ENCODE data around the gene FOXO1. TPM values are rescaled to one million over a fixed set of nuclear protein-coding genes. Genes with fewer than 3 reads are reported as not detected.

Gene FOXO1
- total RNA-seq, 1 donor from 2014 or later = 65.8 TPM

GRCh38 chr13:40515702-40516101 is 150.7 kb downstream of the FOXO1 start:
- Mint-ChIP-seq H3K36me3 (ENCODE audit: low read depth, unreplicated experiment) (no peaks in the 10 kb centered on the region), H3K27me3 (ENCODE audit: unreplicated experiment) (peaks cover 3% of the 10 kb centered on the region), H3K27ac (ENCODE audit: unreplicated experiment) (peak overlapping the region; percentile 15), H3K4me3 (ENCODE audit: unreplicated experiment) (no peak overlapping the region), H3K4me1 (ENCODE audit: unreplicated experiment) (peaks cover 7% of the 10 kb centered on the region), H3K9me3 (ENCODE audit: unreplicated experiment) (no peaks in the 10 kb centered on the region)
- no peak for DNase-seq (ENCODE audit: low spot score)
- no peak for TF ChIP-seq CTCF (IDR thresholded peaks at IDR 0.05; ENCODE audit: unreplicated experiment)

GRCh38 chr13:40514802-40515201 is 151.6 kb downstream of the FOXO1 start:
- Mint-ChIP-seq H3K36me3 (ENCODE audit: low read depth, unreplicated experiment) (no peaks in the 10 kb centered on the region), H3K27me3 (ENCODE audit: unreplicated experiment) (peaks cover 3% of the 10 kb centered on the region), H3K9me3 (ENCODE audit: unreplicated experiment) (no peaks in the 10 kb centered on the region), H3K4me3 (ENCODE audit: unreplicated experiment) (no peak overlapping the region), H3K27ac (ENCODE audit: unreplicated experiment) (no peak overlapping the region), H3K4me1 (ENCODE audit: unreplicated experiment) (peaks cover 7% of the 10 kb centered on the region)
- DNase-seq (ENCODE audit: low spot score) = no peak
- TF ChIP-seq CTCF (IDR thresholded peaks at IDR 0.05; ENCODE audit: unreplicated experiment) = no peak

GRCh38 chr13:40509876-40510275 is 156.6 kb downstream of the FOXO1 start:
- Mint-ChIP-seq H3K9me3 (ENCODE audit: unreplicated experiment) (no peaks in the 10 kb centered on the region), H3K27ac (ENCODE audit: unreplicated experiment) (no peak overlapping the region), H3K27me3 (ENCODE audit: unreplicated experiment) (peaks cover 1% of the 10 kb centered on the region), H3K4me1 (ENCODE audit: unreplicated experiment) (peaks cover 18% of the 10 kb centered on the region), H3K36me3 (ENCODE audit: low read depth, unreplicated experiment) (peaks cover 4% of the 10 kb centered on the region), H3K4me3 (ENCODE audit: unreplicated experiment) (no peak overlapping the region)
- no peak for TF ChIP-seq CTCF (IDR thresholded peaks at IDR 0.05; ENCODE audit: unreplicated experiment)
- no peak for DNase-seq (ENCODE audit: low spot score)

- TF ChIP-seq CTCF (IDR thresholded peaks at IDR 0.05; ENCODE audit: unreplicated experiment) = no peak
- Mint-ChIP-seq H3K4me1 (ENCODE audit: unreplicated experiment) (peaks cover 28% of the 10 kb centered on the region), H3K27ac (ENCODE audit: unreplicated experiment) (no peak overlapping the region), H3K36me3 (ENCODE audit: low read depth, unreplicated experiment) (peaks cover 4% of the 10 kb centered on the region), H3K9me3 (ENCODE audit: unreplicated experiment) (no peaks in the 10 kb centered on the region), H3K27me3 (ENCODE audit: unreplicated experiment) (peaks cover 1% of the 10 kb centered on the region), H3K4me3 (ENCODE audit: unreplicated experiment) (no peak overlapping the region)
- DNase-seq (ENCODE audit: low spot score) = no peak
Observed at GRCh38 chr13:40508767-40509342, 157.6 kb downstream of the FOXO1 start.

GRCh38 chr13:40508127-40508526 is 158.3 kb downstream of the FOXO1 start:
- Mint-ChIP-seq H3K27ac (ENCODE audit: unreplicated experiment) (no peak overlapping the region), H3K9me3 (ENCODE audit: unreplicated experiment) (no peaks in the 10 kb centered on the region), H3K36me3 (ENCODE audit: low read depth, unreplicated experiment) (peaks cover 4% of the 10 kb centered on the region), H3K4me3 (ENCODE audit: unreplicated experiment) (no peak overlapping the region), H3K4me1 (ENCODE audit: unreplicated experiment) (peaks cover 31% of the 10 kb centered on the region), H3K27me3 (ENCODE audit: unreplicated experiment) (peaks cover 1% of the 10 kb centered on the region)
- TF ChIP-seq CTCF (IDR thresholded peaks at IDR 0.05; ENCODE audit: unreplicated experiment) = no peak
- no peak for DNase-seq (ENCODE audit: low spot score)
